GM18511 (cell line): Measurements from ENCODE around the gene KCNMB4.

Experiments
- ATAC-seq: cut with Tn5 transposase; IDR thresholded peaks from one replicate; pipeline ENCODE4 v1.9.1; 2021; ENCODE audit warnings: mild to moderate bottlenecking, moderate library complexity; ENCODE audit not compliant: unreplicated experiment

Gene KCNMB4

GRCh38 chr12:70430400-70430799 lies 64.3 kb downstream of the KCNMB4 start:
- ATAC-seq, result no peak

- ATAC-seq, result no peak
These were observed 70.7 kb downstream of the KCNMB4 start for GRCh38 chr12:70436836-70437235.

GRCh38 chr12:70443062-70443673 lies 77.1 kb downstream of the KCNMB4 start:
- no peak for ATAC-seq

GRCh38 chr12:70444903-70445302 lies 78.8 kb downstream of the KCNMB4 start:
- no peak for ATAC-seq

- no peak for ATAC-seq
These were observed 82.3 kb downstream of the KCNMB4 start for GRCh38 chr12:70448371-70448770.

- no peak for ATAC-seq
These were observed 83.1 kb downstream of the KCNMB4 start for GRCh38 chr12:70449074-70449752.

- ATAC-seq, result no peak
These were observed 83.8 kb downstream of the KCNMB4 start for GRCh38 chr12:70449753-70450341.

GRCh38 chr12:70451528-70451927 lies 85.4 kb downstream of the KCNMB4 start:
- ATAC-seq, result no peak

- ATAC-seq, result no peak
These were observed 90.9 kb downstream of the KCNMB4 start for GRCh38 chr12:70456953-70457352.

- peak; percentile 85 for ATAC-seq
These were observed 93.7 kb downstream of the KCNMB4 start for GRCh38 chr12:70459786-70460185.

GRCh38 chr12:70463997-70464396 lies 97.9 kb downstream of the KCNMB4 start:
- ATAC-seq, result no peak

GRCh38 chr12:70466753-70467152 lies 100.7 kb downstream of the KCNMB4 start:
- no peak for ATAC-seq

GRCh38 chr12:70467476-70467875 lies 101.4 kb downstream of the KCNMB4 start:
- no peak for ATAC-seq

- ATAC-seq, result no peak
These were observed 102.0 kb downstream of the KCNMB4 start for GRCh38 chr12:70467918-70468733.

GRCh38 chr12:70468741-70469140 lies 102.7 kb downstream of the KCNMB4 start:
- no peak for ATAC-seq

- no peak for ATAC-seq
These were observed 103.2 kb downstream of the KCNMB4 start for GRCh38 chr12:70469221-70469820.

GRCh38 chr12:70482764-70483163 lies 116.7 kb downstream of the KCNMB4 start:
- ATAC-seq, result no peak
